GM12878 (cell line): ENCODE results near the gene GDA.
"Not testable (repeated sequence)": the region's sequence is repeated elsewhere in the genome, so short reads cannot be mapped to it uniquely, and the experiment has no call there.

Experiments used
- CTCF ChIP-seq, 3 experiments: IDR thresholded peaks in 2 of 3; conservative IDR thresholded peaks in 1 of 3; 2 replicates each; pipeline ENCODE4 v1.5.1; 2011; ENCODE audit warnings: low read depth in 3 of 3, low read length in 3 of 3, mild to moderate bottlenecking in 3 of 3, control low read depth in 2 of 3, moderate library complexity in 2 of 3, inconsistent platforms in 1 of 3, mixed read lengths in 1 of 3; ENCODE audit not compliant: control insufficient read depth in 2 of 3, insufficient read depth in 1 of 3; ENCODE audit errors: extremely low read depth in 1 of 3
- SUPT20H ChIP-seq: IDR thresholded peaks from 2 replicates; pipeline ENCODE4 v1.6.1; 2011; ENCODE audit warnings: low read depth, mild to moderate bottlenecking, low read length, moderate library complexity, borderline replicate concordance; ENCODE audit not compliant: control insufficient read depth

GRCh38 chr9:72291576-72291975 lies 142.3 kb downstream of the GDA start:
- TF ChIP-seq CTCF (IDR thresholded peaks at IDR 0.05 in 2 of 3, conservative IDR thresholded peaks at IDR 0.05 in 1 of 3; ENCODE audit: control insufficient read depth in 2 of 3, extremely low read depth in 1 of 3, insufficient read depth in 1 of 3, low read depth in 3 of 3, low read length in 3 of 3); SUPT20H: not testable (repeated sequence)
